ENCODE results near the gene LTO1.

The LTO1 gene

GRCh38 chr11:69654001-69654659 is 21.0 kb downstream of the LTO1 start:
- no peak for TF ChIP-seq POLR2AphosphoS5 (IDR thresholded peaks at IDR 0.05; ENCODE audit: low read depth)
- TF ChIP-seq GABPA (IDR thresholded peaks at IDR 0.05; ENCODE audit: low read depth), result no peak
- no peak for TF ChIP-seq SPI1 (IDR thresholded peaks at IDR 0.05; ENCODE audit: borderline replicate concordance, low read depth)
- no peak for TF ChIP-seq REST (IDR thresholded peaks at IDR 0.05; ENCODE audit: insufficient replicate concordance, low read depth)
- TF ChIP-seq CTCF (IDR thresholded peaks at IDR 0.05; ENCODE audit: insufficient read depth, low read length), result no peak
- H3K4me3 ChIP-seq (replicated peaks; ENCODE audit: insufficient read depth, low read length), result no peak overlapping the region
- no peaks in the 10 kb centered on the region for H3K27me3 ChIP-seq (ENCODE audit: insufficient read depth, poor library complexity, severe bottlenecking)
- no peak overlapping the region for H3K27ac ChIP-seq (replicated peaks)
- no peak for DNase-seq (ENCODE audit: low read depth in 1 of 2, low spot score in 1 of 2)

GRCh38 chr11:69653406-69653960 is 21.7 kb downstream of the LTO1 start:
- H3K4me3 ChIP-seq (replicated peaks; ENCODE audit: insufficient read depth, low read length), result no peak overlapping the region
- no peaks in the 10 kb centered on the region for H3K27me3 ChIP-seq (ENCODE audit: insufficient read depth, poor library complexity, severe bottlenecking)
- no peak for DNase-seq (ENCODE audit: low read depth in 1 of 2, low spot score in 1 of 2)
- TF ChIP-seq GABPA (IDR thresholded peaks at IDR 0.05; ENCODE audit: low read depth) (no peak), POLR2AphosphoS5 (IDR thresholded peaks at IDR 0.05; ENCODE audit: low read depth) (no peak), SPI1 (IDR thresholded peaks at IDR 0.05; ENCODE audit: borderline replicate concordance, low read depth) (no peak), REST (IDR thresholded peaks at IDR 0.05; ENCODE audit: insufficient replicate concordance, low read depth) (no peak), CTCF (IDR thresholded peaks at IDR 0.05; ENCODE audit: insufficient read depth, low read length) (no peak)
- H3K27ac ChIP-seq (replicated peaks), result no peak overlapping the region

GRCh38 chr11:69652999-69653398 is 22.2 kb downstream of the LTO1 start:
- TF ChIP-seq REST (IDR thresholded peaks at IDR 0.05; ENCODE audit: insufficient replicate concordance, low read depth) (no peak), GABPA (IDR thresholded peaks at IDR 0.05; ENCODE audit: low read depth) (no peak), POLR2AphosphoS5 (IDR thresholded peaks at IDR 0.05; ENCODE audit: low read depth) (no peak), CTCF (IDR thresholded peaks at IDR 0.05; ENCODE audit: insufficient read depth, low read length) (no peak), SPI1 (IDR thresholded peaks at IDR 0.05; ENCODE audit: borderline replicate concordance, low read depth) (no peak)
- Histone ChIP-seq H3K27me3 (ENCODE audit: insufficient read depth, poor library complexity, severe bottlenecking) (no peaks in the 10 kb centered on the region), H3K27ac (replicated peaks) (no peak overlapping the region), H3K4me3 (replicated peaks; ENCODE audit: insufficient read depth, low read length) (no peak overlapping the region)
- no peak for DNase-seq (ENCODE audit: low read depth in 1 of 2, low spot score in 1 of 2)

Measured in HL-60 (cell line).